ENCODE results near the gene RASSF5.

DNA sequence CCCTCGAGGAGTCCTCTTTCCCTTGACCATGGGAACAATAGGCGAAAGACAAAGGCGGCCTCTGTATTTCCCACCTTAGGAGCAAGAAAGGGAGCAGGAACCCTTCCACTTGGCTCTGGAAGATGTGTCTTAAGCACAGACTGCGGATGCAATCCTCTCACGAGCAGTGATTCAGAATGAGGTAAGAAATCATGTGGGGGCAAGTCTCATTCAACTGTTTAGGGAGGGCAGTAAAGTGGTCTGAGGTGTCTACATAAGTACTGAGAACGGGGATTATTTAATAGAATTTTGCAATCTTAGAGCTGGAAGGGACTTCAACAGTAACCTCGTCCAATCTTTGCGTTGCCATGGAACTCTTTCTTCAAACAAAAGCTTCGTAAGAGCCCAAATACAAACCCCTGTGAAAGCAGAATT is 126.4 kb downstream of the RASSF5 start:
- TF ChIP-seq, protein P1, sequence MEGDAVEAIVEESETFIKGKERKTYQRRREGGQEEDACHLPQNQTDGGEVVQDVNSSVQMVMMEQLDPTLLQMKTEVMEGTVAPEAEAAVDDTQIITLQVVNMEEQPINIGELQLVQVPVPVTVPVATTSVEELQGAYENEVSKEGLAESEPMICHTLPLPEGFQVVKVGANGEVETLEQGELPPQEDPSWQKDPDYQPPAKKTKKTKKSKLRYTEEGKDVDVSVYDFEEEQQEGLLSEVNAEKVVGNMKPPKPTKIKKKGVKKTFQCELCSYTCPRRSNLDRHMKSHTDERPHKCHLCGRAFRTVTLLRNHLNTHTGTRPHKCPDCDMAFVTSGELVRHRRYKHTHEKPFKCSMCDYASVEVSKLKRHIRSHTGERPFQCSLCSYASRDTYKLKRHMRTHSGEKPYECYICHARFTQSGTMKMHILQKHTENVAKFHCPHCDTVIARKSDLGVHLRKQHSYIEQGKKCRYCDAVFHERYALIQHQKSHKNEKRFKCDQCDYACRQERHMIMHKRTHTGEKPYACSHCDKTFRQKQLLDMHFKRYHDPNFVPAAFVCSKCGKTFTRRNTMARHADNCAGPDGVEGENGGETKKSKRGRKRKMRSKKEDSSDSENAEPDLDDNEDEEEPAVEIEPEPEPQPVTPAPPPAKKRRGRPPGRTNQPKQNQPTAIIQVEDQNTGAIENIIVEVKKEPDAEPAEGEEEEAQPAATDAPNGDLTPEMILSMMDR (IDR thresholded peaks at IDR 0.05), result no peak
- TF ChIP-seq POLR2A (IDR thresholded peaks at IDR 0.05), result no peak
